SU-DHL-6 (cell line): Measurements from ENCODE around the gene KCNJ16.

Experiments
- H2AFZ ChIP-seq: fragments of 200-600 bp; sonication (generic); 2 replicates; pipeline ENCODE4 v1.6.1; 2014; ENCODE audit warnings: low read depth, mild to moderate bottlenecking, moderate library complexity, mixed read lengths, antibody characterized with exemption, low read length; ENCODE audit not compliant: severe bottlenecking
- H3F3A ChIP-seq: fragments of 200-600 bp; shearing (Covaris generic); 2 replicates; pipeline ENCODE4 v1.6.0; 2016; ENCODE audit warnings: antibody characterized with exemption, mild to moderate bottlenecking; ENCODE audit not compliant: insufficient read depth
- H3K27ac ChIP-seq: fragments of 200-600 bp; sonication (generic); 2 replicates; pipeline ENCODE4 v1.5.1; 2016; ENCODE audit warnings: low read depth, mild to moderate bottlenecking, low read length, moderate library complexity, mixed read lengths
- H3K27me3 ChIP-seq: fragments of 200-600 bp; sonication (generic), shearing (Covaris generic); 2 replicates; pipeline ENCODE4 v1.6.0; 2014; ENCODE audit warnings: mild to moderate bottlenecking, low read length
- H3K36me3 ChIP-seq: fragments of 200-600 bp; sonication (generic); 2 replicates; pipeline ENCODE4 v1.6.1; 2014; ENCODE audit warnings: mild to moderate bottlenecking, low read length, mixed read lengths
- H3K4me2 ChIP-seq: fragments of 300-600, 200-600 bp; shearing (Covaris generic), sonication (generic); 2 replicates; pipeline ENCODE4 v1.6.0; 2014; ENCODE audit warnings: low read length, low read depth, mild to moderate bottlenecking; ENCODE audit not compliant: poor library complexity, severe bottlenecking
- H3K4me3 ChIP-seq: fragments of 200-600 bp; sonication (generic); 2 replicates; pipeline ENCODE4 v1.5.1; 2014; ENCODE audit warnings: antibody characterized with exemption, low read length, mild to moderate bottlenecking, mixed read lengths; ENCODE audit not compliant: insufficient read depth, poor library complexity, severe bottlenecking
- H3K79me2 ChIP-seq: fragments of 200-600 bp; sonication (generic); 2 replicates; pipeline ENCODE4 v1.6.1; 2014; ENCODE audit warnings: mild to moderate bottlenecking, low read length, moderate library complexity; ENCODE audit not compliant: insufficient read depth
- H3K9ac ChIP-seq: fragments of 200-600 bp; sonication (generic); 2 replicates; pipeline ENCODE4 v1.7.0; 2014; ENCODE audit warnings: mild to moderate bottlenecking, low read length
- H3K9me2 ChIP-seq: fragments of 200-600 bp; sonication (generic); replicated peaks from 2 replicates; pipeline ENCODE4 v1.6.1; 2014; ENCODE audit warnings: low read length; ENCODE audit not compliant: insufficient read depth
- H3K9me3 ChIP-seq: fragments of 200-600 bp; sonication (generic); 2 replicates; pipeline ENCODE4 v1.6.1; 2014; ENCODE audit warnings: low read length, mixed read lengths; ENCODE audit not compliant: insufficient read depth
- H4K20me1 ChIP-seq: fragments of 200-600 bp; sonication (generic); 2 replicates; pipeline ENCODE4 v1.6.1; 2014; ENCODE audit warnings: low read depth, mild to moderate bottlenecking, antibody characterized with exemption, low read length, moderate library complexity, mixed read lengths
- EZH2phosphoT487 ChIP-seq: fragments of 200-600 bp; sonication (generic), shearing (Covaris generic); conservative IDR thresholded peaks from 2 replicates; pipeline ENCODE4 v1.6.1; 2018; ENCODE audit warnings: mild to moderate bottlenecking, antibody characterized with exemption, low read length, moderate library complexity, mixed read lengths
- TF ChIP-seq, protein P1 (sequence below): fragments of 200-600 bp; sonication (generic); IDR thresholded peaks from one replicate; pipeline ENCODE4 v1.5.1; 2017; ENCODE audit warnings: antibody characterized with exemption, mild to moderate bottlenecking, low read length, moderate library complexity; ENCODE audit not compliant: insufficient read depth, poor library complexity, severe bottlenecking

Gene KCNJ16

DNA sequence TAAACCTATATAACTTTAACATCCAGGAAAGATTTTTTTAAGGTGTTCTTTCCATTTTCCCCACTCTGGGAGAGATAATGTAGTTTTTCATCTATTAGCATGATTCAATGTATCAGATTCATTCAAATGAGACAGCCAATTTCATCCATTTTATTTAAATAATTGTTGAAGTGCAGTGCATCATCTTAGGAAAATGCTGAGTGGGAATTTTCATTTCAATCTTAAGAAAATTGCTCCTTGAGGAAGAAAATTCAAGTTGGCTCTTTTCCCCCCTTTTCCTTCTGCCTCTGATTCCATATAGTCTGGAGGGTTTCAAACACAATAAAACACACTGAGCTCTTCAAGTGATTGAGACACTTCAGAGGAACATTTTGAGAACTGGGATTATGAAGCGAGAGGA, 3.4 kb upstream of the KCNJ16 start:
- Histone ChIP-seq H3K4me3 (no peak overlapping the region), H3K27me3 (no peaks in the 10 kb centered on the region)

GRCh38 chr17:70072546-70073309, 2.3 kb upstream of the KCNJ16 start:
- no peak for TF ChIP-seq EZH2phosphoT487
- TF ChIP-seq, protein P1, sequence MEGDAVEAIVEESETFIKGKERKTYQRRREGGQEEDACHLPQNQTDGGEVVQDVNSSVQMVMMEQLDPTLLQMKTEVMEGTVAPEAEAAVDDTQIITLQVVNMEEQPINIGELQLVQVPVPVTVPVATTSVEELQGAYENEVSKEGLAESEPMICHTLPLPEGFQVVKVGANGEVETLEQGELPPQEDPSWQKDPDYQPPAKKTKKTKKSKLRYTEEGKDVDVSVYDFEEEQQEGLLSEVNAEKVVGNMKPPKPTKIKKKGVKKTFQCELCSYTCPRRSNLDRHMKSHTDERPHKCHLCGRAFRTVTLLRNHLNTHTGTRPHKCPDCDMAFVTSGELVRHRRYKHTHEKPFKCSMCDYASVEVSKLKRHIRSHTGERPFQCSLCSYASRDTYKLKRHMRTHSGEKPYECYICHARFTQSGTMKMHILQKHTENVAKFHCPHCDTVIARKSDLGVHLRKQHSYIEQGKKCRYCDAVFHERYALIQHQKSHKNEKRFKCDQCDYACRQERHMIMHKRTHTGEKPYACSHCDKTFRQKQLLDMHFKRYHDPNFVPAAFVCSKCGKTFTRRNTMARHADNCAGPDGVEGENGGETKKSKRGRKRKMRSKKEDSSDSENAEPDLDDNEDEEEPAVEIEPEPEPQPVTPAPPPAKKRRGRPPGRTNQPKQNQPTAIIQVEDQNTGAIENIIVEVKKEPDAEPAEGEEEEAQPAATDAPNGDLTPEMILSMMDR, result no peak
- no peak overlapping the region for H2AFZ ChIP-seq
- no peak overlapping the region for H3K27ac ChIP-seq
- H4K20me1 ChIP-seq, result no peaks in the 10 kb centered on the region
- H3K27me3 ChIP-seq, result no peaks in the 10 kb centered on the region
- no peak overlapping the region for H3K4me2 ChIP-seq
- H3K79me2 ChIP-seq, result no peaks in the 10 kb centered on the region
- no peak overlapping the region for H3K9ac ChIP-seq
- H3F3A ChIP-seq, result no peaks in the 10 kb centered on the region
- no peak overlapping the region for H3K4me3 ChIP-seq
- no peaks in the 10 kb centered on the region for H3K9me3 ChIP-seq
- H3K9me2 ChIP-seq, result no peaks in the 10 kb centered on the region
- H3K36me3 ChIP-seq, result no peaks in the 10 kb centered on the region

More for the DNA sequence above, 3.4 kb upstream of the KCNJ16 start:
- Histone ChIP-seq H3K9me3 (no peaks in the 10 kb centered on the region), H3F3A (no peaks in the 10 kb centered on the region), H3K9ac (no peak overlapping the region), H3K79me2 (no peaks in the 10 kb centered on the region), H2AFZ (no peak overlapping the region), H3K27ac (no peak overlapping the region), H3K4me2 (no peak overlapping the region), H3K36me3 (no peaks in the 10 kb centered on the region), H4K20me1 (no peaks in the 10 kb centered on the region), H3K9me2 (no peaks in the 10 kb centered on the region)
- TF ChIP-seq EZH2phosphoT487, result no peak
- TF ChIP-seq, protein P1, result no peak

DNA sequence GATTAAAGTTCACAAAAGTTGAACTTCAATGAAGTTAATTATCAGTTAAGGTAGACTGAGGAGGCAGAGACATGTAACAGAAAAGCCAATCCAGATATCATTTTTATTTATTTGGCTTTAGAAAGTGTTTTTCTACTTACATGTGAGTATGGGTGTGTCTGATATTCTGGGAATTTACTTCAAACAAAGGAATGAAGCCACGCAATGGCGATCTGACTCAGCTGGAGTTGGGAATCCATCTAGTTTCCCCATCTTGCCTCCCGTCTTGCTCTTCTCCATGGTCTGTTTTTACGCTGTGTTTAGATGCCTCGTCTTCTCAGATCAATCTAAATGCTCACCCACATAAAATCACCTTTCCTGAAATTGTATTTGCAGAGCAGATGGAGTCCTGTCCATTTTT, 1.7 kb upstream of the KCNJ16 start:
- H3K9ac ChIP-seq, result no peak overlapping the region

More for the DNA sequence above, 1.7 kb upstream of the KCNJ16 start:
- Histone ChIP-seq H3K4me2 (no peak overlapping the region), H3F3A (no peaks in the 10 kb centered on the region), H3K9me2 (no peaks in the 10 kb centered on the region), H2AFZ (no peak overlapping the region), H3K27me3 (no peaks in the 10 kb centered on the region), H3K79me2 (no peaks in the 10 kb centered on the region), H3K4me3 (no peak overlapping the region), H3K27ac (no peak overlapping the region), H3K36me3 (no peaks in the 10 kb centered on the region), H4K20me1 (no peaks in the 10 kb centered on the region), H3K9me3 (no peaks in the 10 kb centered on the region)
- TF ChIP-seq, protein P1, result no peak
- TF ChIP-seq EZH2phosphoT487, result no peak
